Stomach (tissue), 9 donors: ENCODE data around the gene AJAP1. TPM values are rescaled to one million over a fixed set of nuclear protein-coding genes. Genes with fewer than 3 reads are reported as not detected.

Experiments
- DNase-seq, 2 donors: peaks; one replicate each; pipeline versions ENCODE4 v3.0.0 to v3.0.0-alpha.2; 2013 to 2019
- H3K27ac ChIP-seq, 5 donors: fragments of 200-600 bp in 4 of 5; sonication (generic) in 4 of 5; one replicate each; pipeline ENCODE4 v1.5.1; 2013 to 2019; ENCODE audit warnings: mild to moderate bottlenecking in 1 of 5, moderate library complexity in 1 of 5
- H3K27me3 ChIP-seq, 3 donors: fragments of 200-600 bp; sonication (generic); one replicate each; pipeline ENCODE4 v1.5.1; 2017 to 2019; ENCODE audit warnings: mixed run types in 1 of 3
- H3K36me3 ChIP-seq, 4 donors: fragments of 200-600 bp; sonication (generic); 1 replicate in 3 of 4; 2 replicates in 1 of 4; pipeline ENCODE4 v1.5.1; 2016 to 2019
- H3K4me1 ChIP-seq, 4 donors: fragments of 200-600 bp; sonication (generic); one replicate each; pipeline ENCODE4 v1.5.1; 2016 to 2019
- H3K4me3 ChIP-seq, 4 donors: fragments of 200-600 bp; sonication (generic) in 3 of 4; one replicate each; pipeline ENCODE4 v1.5.1; 2016 to 2019; ENCODE audit warnings: mild to moderate bottlenecking in 1 of 4
- H3K9me3 ChIP-seq, 4 donors: fragments of 200-600 bp; sonication (generic); one replicate each; pipeline ENCODE4 v1.5.1; 2016 to 2019
- CTCF ChIP-seq, 7 experiments: fragments of 450-650 bp in 4 of 7; fragments of 200-600 bp in 3 of 7; sonication (generic) in 3 of 7; IDR thresholded peaks; one replicate each; pipeline ENCODE4 v1.5.1; 2016 to 2019; ENCODE audit warnings: antibody characterized with exemption in 7 of 7, control low read depth in 2 of 7, mild to moderate bottlenecking in 1 of 7
- EP300 ChIP-seq: sonication (generic); formaldehyde crosslinking; IDR thresholded peaks from one replicate; pipeline ENCODE4 v1.6.1; 2017; ENCODE audit warnings: antibody characterized with exemption
- POLR2A ChIP-seq, 4 donors: fragments of 450-650 bp; IDR thresholded peaks; one replicate each; pipeline ENCODE4 v1.6.1; 2016; ENCODE audit warnings: antibody characterized with exemption in 4 of 4, control low read depth in 2 of 4, mild to moderate bottlenecking in 1 of 4, moderate library complexity in 1 of 4
- POLR2AphosphoS5 ChIP-seq, 3 donors: sonication (generic); formaldehyde crosslinking; IDR thresholded peaks; one replicate each; pipeline ENCODE4 v1.6.1; 2016; ENCODE audit warnings: antibody characterized with exemption in 3 of 3
- WGBS, 5 donors: extraction: QIAGEN DNeasy Blood & Tissue Kit in 3 of 5; methylation state at CpG; one replicate each; pipeline versions ENCODE4 v1.1.5 to v1.1.7; 2013 to 2018; 5-methylcytosine and 5-hydroxymethylcytosine counted together
- intact Hi-C: fragments of 100-400 bp; cut with DNase I; formaldehyde crosslinking; loops from one replicate; pipeline ENCODE4 v1.15.1; 2023; ENCODE audit warnings: low total_unique reads
- polyA plus RNA-seq, 3 donors: library from polyadenylated mRNA; stranded (reverse); fragments of 200-250 nt; gene quantifications; one replicate each; pipeline ENCODE4 v1.2.3, GENCODE V29; 2013
- total RNA-seq, 5 donors: library from RNA; depleted of rRNA; stranded (reverse); fragments of >200 nt; gene quantifications; one replicate each; pipeline versions ENCODE4 v1.1.0 to v1.2.3, GENCODE V29; 2014 to 2016
- donor health status: healthy with polysubstance abuse.
- donor health status: Bipolar disorder and iron deficiency.
- donor health status: healthy.

The AJAP1 gene
- total and polyA plus RNA-seq, 8 donors: 0.10 to 1.1 (median 0.14) TPM; not detected in 3

DNA sequence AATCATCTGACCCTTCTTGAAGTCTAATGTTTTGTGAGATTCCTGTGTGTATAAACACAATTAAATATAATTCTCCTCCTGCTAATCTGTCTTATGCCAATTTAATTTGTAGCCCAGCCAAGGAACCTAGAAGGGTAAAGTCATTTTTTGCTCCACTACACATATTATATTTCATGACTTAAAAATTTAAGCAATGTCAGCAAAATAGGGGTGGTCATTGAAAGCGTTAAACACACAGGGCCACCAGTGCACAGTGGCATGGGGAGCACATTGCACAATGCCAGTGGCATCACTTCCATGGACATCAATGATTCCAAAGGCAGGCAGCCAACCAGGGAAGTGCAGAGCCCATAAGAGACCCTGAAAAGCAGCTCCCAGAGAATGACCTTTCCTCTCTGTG, 166.1 kb downstream of the AJAP1 start:
- Histone ChIP-seq H3K4me1 (no peaks in the 10 kb centered on the region), H3K27ac (no peak overlapping the region), H3K9me3 (peaks cover 0 to 31% (median 24%) of the 10 kb centered on the region in 4 donors), H3K4me3 (no peak overlapping the region), H3K36me3 (no peaks in the 10 kb centered on the region), H3K27me3 (no peaks in the 10 kb centered on the region)
- TF ChIP-seq CTCF (IDR thresholded peaks at IDR 0.05) (no peak), POLR2AphosphoS5 (IDR thresholded peaks at IDR 0.05) (no peak), EP300 (no peak), POLR2A (IDR thresholded peaks at IDR 0.05) (no peak)
- intact Hi-C loops: no loop called here
- WGBS, 5 donors: 93 to 100% (median 100%) methylated on average over 1 of the region's 1 CpG
- no peak for DNase-seq

DNA sequence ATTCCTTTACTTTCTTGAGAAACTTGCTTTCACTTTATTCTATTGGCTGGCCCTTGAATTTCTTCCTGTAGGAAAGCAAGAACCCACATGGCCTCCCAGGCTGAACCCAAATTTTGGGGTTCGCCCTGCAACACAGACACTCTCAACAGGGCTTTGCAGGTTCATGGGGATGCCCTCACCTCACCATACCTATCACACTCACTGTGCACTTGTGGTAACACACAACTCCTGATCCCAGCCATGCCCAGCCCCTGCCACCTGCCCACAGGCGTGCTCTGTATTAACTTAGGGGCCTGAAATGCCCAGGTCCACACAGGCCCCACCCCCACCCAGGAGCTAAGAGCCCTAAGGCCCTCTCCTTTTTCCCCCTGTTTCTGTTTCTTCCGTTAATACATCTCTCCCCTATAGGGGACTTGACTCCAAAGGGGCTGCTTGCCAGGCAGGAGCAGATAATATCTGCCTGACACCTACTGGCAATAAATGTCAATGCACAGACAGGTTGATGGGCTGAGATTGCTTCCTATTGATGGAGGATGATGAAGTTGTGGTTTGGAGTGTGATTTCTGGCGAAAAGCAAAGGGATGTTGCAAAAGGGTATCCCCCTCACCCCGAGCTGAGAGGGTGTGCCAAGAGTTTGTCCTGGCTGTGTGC, 171.5 kb downstream of the AJAP1 start:
- peak in 1 of 2 donors; percentile 52 for DNase-seq
- H3K9me3 ChIP-seq: peaks cover 0 to 17% (median 13%) of the 10 kb centered on the region in 4 donors
- WGBS, 5 donors: 37 to 57% (median 49%) methylated on average over 5 of the region's 5 CpGs

GRCh38 chr1:4830707-4831106, 176.3 kb downstream of the AJAP1 start:
- H3K4me3 ChIP-seq: no peak overlapping the region
- intact Hi-C loops: no loop called here
- DNase-seq: no peak
- no peaks in the 10 kb centered on the region for H3K36me3 ChIP-seq
- 34 to 43% (median 41%) methylated on average over 6 of the region's 6 CpGs for WGBS, 5 donors
- H3K27me3 ChIP-seq: peaks cover 0 to 6% (median 0%) of the 10 kb centered on the region in 3 donors
- no peak overlapping the region for H3K27ac ChIP-seq
- TF ChIP-seq EP300: no peak
- no peak for TF ChIP-seq CTCF (IDR thresholded peaks at IDR 0.05)
- no peak for TF ChIP-seq POLR2A (IDR thresholded peaks at IDR 0.05)
- no peak for TF ChIP-seq POLR2AphosphoS5 (IDR thresholded peaks at IDR 0.05)
- H3K4me1 ChIP-seq: no peaks in the 10 kb centered on the region
- peaks cover 0 to 9% (median 3%) of the 10 kb centered on the region in 4 donors for H3K9me3 ChIP-seq

More for the DNA sequence above, 171.5 kb downstream of the AJAP1 start:
- H3K4me1 ChIP-seq: no peaks in the 10 kb centered on the region
- TF ChIP-seq CTCF (IDR thresholded peaks at IDR 0.05): peak in 1 of 7 experiments; percentile 8
- TF ChIP-seq POLR2AphosphoS5 (IDR thresholded peaks at IDR 0.05): no peak
- TF ChIP-seq EP300: no peak
- no peak for TF ChIP-seq POLR2A (IDR thresholded peaks at IDR 0.05)
- intact Hi-C loops: no loop called here
- H3K27me3 ChIP-seq: peaks cover 0 to 6% (median 0%) of the 10 kb centered on the region in 3 donors
- no peaks in the 10 kb centered on the region for H3K36me3 ChIP-seq
- no peak overlapping the region for H3K27ac ChIP-seq
- no peak overlapping the region for H3K4me3 ChIP-seq

DNA sequence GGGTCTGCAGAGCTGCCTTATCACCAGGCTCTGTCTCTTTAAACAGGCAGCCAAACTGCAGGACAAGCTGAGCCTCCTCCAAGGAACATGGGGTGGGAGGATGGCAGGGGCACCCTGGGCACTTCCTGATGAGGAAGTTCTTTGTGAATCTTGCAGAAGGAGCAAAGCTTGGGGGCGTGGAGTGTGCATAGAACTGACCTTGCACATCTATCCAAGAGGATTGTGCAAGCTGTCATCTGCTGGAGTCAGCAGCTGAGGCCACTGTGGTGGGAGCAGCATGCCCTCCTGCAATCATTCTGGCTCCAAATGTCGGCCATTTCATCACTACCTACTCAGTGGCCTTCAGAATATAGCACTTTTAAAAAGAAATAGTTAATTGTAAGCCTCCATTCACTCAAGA, 182.2 kb downstream of the AJAP1 start:
- no peaks in the 10 kb centered on the region for H3K27me3 ChIP-seq
- no peak overlapping the region for H3K4me3 ChIP-seq
- H3K27ac ChIP-seq: no peak overlapping the region
- H3K36me3 ChIP-seq: no peaks in the 10 kb centered on the region
- DNase-seq: no peak
- TF ChIP-seq POLR2A (IDR thresholded peaks at IDR 0.05): no peak
- no peak for TF ChIP-seq CTCF (IDR thresholded peaks at IDR 0.05)
- TF ChIP-seq EP300: no peak
- no peak for TF ChIP-seq POLR2AphosphoS5 (IDR thresholded peaks at IDR 0.05)
- intact Hi-C loops: no loop called here
- no peaks in the 10 kb centered on the region for H3K4me1 ChIP-seq
- H3K9me3 ChIP-seq: peaks cover 0 to 20% (median 14%) of the 10 kb centered on the region in 4 donors
- 16 to 40% (median 28%) methylated on average over 2 of the region's 2 CpGs for WGBS, 5 donors
